SIG-M5 treated with dmso at 0.1 percent for 504 hours (cell line): Measurements from ENCODE around the gene RRAGA.
A peak's percentile ranks its signal among the peaks of the same experiment; 100 is the strongest.
"Not testable (repeated sequence)": the region's sequence is repeated elsewhere in the genome, so short reads cannot be mapped to it uniquely, and the experiment has no call there.

ENCODE experiments used
- DNase-seq: peaks from one replicate; lab custom pipeline; 2025; ENCODE audit not compliant: unreplicated experiment; lab: John Stamatoyannopoulos, UW

Gene RRAGA

DNA sequence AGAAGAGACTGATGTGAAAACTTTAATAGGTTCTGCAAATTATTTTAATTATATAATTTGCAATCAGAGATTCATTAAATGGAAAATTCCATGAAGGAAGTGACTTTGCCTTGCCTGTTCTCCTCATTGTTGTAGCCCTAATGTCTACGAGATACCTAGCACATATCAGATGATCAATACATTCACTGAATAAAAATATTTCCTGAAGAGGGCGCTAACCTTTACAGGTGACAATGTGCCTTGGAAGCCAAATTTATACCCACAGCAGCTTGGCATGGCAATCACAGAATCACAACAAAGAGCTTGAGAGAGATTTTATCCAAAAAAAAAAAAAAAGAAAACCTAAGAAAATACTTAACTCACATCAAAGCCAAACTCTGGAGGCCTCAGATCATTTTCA lies 36.1 kb downstream of the RRAGA start:
- DNase-seq: peak; percentile 11

DNA sequence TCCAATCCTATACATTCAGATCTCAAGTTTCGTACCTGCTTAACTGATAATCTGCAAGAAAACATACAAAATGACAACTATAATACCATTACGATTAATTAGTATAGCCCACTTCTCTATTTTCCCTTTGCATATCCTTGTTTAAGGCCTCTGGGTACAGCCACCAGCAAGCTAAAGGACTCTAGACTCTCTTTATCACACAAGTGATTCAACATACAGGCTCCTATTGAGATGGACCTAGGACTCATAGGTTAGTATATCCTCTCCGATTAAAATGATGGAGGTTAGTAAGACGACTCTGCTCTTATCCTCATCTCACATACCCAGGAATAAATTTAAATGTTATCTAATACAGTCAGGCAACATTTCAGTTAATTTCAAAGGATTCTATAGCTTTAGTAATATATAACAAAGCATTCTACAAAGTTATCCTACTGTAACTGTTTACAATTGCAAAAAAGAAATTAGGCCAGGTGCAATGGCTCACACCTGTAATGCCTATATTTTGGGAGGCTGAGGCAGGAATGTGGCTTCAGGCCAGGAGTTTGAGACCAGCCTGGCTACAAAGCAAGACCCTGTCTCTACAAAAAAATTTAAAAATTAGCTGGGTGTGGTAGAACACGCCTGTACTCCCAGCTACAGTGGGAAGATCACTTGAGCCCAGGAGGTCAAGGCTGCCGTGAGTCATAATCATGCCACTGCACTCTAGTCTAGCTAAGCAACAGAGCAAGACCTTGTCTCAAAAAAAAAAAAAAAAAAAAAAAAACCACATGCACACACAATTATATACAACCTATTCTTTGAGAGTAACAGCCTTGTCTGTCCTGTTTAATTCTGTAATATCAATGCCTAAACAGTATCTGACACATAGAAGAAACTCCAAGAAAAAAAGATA lies 38.1 kb downstream of the RRAGA start:
- DNase-seq: no peak

DNA sequence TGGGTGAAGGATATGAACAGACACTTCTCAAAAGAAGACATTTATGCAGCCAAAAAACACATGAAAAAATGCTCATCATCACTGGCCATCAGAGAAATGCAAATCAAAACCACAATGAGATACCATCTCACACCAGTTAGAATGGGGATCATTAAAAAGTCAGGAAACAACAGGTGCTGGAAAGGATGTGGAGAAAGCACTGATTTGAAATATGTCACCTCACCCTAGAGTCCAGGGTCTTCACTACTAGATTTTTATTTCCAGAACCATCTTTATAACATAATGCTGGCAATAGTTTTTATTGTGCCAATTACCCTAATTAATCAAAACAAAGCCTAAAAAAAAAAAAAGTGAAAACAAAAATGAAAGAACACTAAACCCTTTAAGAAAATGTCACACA lies 48.2 kb downstream of the RRAGA start:
- not testable (repeated sequence) for DNase-seq
